Endometrium (tissue), 2 donors: ENCODE results near the gene TH.
"Not testable (repeated sequence)": the region's sequence is repeated elsewhere in the genome, so short reads cannot be mapped to it uniquely, and the experiment has no call there.

Experiments used
- FAIRE-seq: peaks from 2 replicates; lab custom pipeline; 2012; peaks lifted over from hg19 to GRCh38; lab: Jason Lieb, UNC
- donor health status: control.
- donor health status: control.

The TH gene

GRCh38 chr11:2178055-2178773 is 6.6 kb upstream of the TH start:
- FAIRE-seq, result not testable (repeated sequence)

- FAIRE-seq, result no peak
Observed at GRCh38 chr11:2177076-2177475, 5.5 kb upstream of the TH start.

GRCh38 chr11:2176389-2176900 is 4.8 kb upstream of the TH start:
- no peak for FAIRE-seq

- FAIRE-seq, result no peak
Observed at GRCh38 chr11:2175659-2176058, 4.0 kb upstream of the TH start.

- FAIRE-seq, result no peak
Observed at GRCh38 chr11:2174361-2174760, 2.7 kb upstream of the TH start.

- no peak for FAIRE-seq
Observed at GRCh38 chr11:2173761-2174160, 2.1 kb upstream of the TH start.

GRCh38 chr11:2173150-2173693 is 1.6 kb upstream of the TH start:
- no peak for FAIRE-seq

- no peak for FAIRE-seq
Observed at GRCh38 chr11:2172676-2173075, 1.1 kb upstream of the TH start.

GRCh38 chr11:2169626-2170570 is 1.7 kb downstream of the TH start:
- FAIRE-seq, result no peak

- FAIRE-seq, result no peak
Observed at GRCh38 chr11:2169005-2169378, 2.6 kb downstream of the TH start.

GRCh38 chr11:2168286-2169004 is 3.2 kb downstream of the TH start:
- FAIRE-seq, result no peak

- no peak for FAIRE-seq
Observed at GRCh38 chr11:2167141-2168045, 4.2 kb downstream of the TH start.

- no peak for FAIRE-seq
Observed at GRCh38 chr11:2166091-2166851, 5.3 kb downstream of the TH start.

GRCh38 chr11:2165571-2165970 is 6.0 kb downstream of the TH start:
- FAIRE-seq, result no peak

GRCh38 chr11:2164861-2165555 is 6.6 kb downstream of the TH start:
- no peak for FAIRE-seq

GRCh38 chr11:2164081-2164480 is 7.5 kb downstream of the TH start:
- FAIRE-seq, result no peak

- FAIRE-seq, result no peak
Observed at GRCh38 chr11:2163428-2163978, 8.1 kb downstream of the TH start.

GRCh38 chr11:2160736-2161259 is 10.8 kb downstream of the TH start, which contains the start of gene INS:
Gene INS, minus strand, starts transcription at chr11:2161209. Its CDS starts 238 bp downstream, at chr11:2160971.
- FAIRE-seq, result no peak
